D341Med (cell line): ENCODE data around the gene MKRN1.
"Not testable (repeated sequence)": the region's sequence is repeated elsewhere in the genome, so short reads cannot be mapped to it uniquely, and the experiment has no call there.

ENCODE experiments used
- DNase-seq: peaks from one replicate; pipeline ENCODE4 v3.0.0; 2012; ENCODE audit warnings: low spot score

MKRN1 gene

DNA sequence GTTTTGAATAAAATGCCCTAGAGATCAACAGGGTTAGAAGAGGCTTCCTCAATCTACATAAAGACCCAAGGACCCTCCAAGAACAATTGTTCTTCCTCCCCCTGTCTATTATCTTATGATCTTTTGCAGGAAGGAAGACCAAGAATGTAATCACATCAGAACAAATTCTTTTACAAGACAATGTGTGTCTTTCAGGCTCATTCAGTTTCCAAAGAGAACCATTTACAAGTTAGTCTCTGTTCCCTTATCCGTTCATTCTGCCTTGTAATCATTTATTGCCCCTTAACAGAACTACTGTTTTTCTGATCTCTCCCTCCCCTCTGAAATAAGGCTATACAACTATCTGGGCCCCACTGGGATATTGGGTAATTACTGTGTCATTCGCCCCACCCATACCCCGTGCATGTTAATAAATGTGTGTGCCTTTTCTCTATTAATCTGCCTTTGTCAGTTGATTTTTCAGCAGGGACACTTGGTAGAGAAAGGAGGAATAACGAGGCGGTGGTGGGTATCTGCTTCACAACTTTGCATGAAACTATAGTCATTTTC, 5.7 kb upstream of the MKRN1 start:
- DNase-seq = no peak

- DNase-seq = no peak
Observed at GRCh38 chr7:140484479-140484878, 5.2 kb upstream of the MKRN1 start.

- DNase-seq = no peak
Observed at GRCh38 chr7:140479739-140480084, 407 bp upstream of the MKRN1 start.

DNA sequence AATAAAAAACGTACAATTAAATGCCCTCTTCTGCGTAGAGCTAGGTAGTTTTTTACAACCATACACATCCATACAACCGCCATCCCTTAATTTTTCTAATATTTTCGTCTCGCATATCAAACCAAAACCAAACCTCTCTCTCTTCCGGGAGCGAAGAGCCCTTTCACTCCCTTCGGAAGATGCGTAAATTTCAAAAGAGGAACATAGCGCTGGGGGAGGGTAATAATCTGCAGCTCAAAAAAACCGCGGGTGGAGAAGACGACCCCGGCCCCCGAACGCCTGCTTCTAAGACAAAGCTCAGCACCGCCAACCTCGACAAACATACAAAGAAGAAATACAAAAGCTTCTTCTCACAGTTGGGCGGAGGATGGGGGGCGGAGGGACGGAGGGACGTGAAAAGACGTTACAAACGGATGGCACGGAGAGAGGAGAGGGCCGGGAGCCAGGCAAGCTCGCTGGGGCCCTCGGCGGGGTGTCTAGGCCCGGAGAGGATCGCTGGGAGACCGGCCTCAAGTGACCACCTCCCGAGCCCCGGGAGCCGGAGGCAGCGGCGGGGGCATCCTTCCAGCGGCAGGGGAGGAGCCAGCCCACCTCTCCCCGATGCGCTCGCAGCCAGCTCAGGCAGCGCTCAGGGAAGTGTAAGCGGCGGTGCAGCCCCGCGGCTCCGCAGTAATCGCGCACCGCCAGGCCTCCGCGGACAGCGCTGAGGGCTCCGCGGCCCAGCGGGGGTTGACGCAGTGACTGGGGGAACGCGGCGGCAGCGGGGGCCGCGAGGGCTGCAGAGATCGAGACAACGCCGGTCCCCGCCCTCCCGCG, 851 bp downstream of the MKRN1 start:
- DNase-seq = peak; percentile 79

- DNase-seq = no peak
Observed at GRCh38 chr7:140476698-140477261, 2.5 kb downstream of the MKRN1 start.

GRCh38 chr7:140475747-140476333, 3.5 kb downstream of the MKRN1 start:
- DNase-seq = peak; percentile 50

DNA sequence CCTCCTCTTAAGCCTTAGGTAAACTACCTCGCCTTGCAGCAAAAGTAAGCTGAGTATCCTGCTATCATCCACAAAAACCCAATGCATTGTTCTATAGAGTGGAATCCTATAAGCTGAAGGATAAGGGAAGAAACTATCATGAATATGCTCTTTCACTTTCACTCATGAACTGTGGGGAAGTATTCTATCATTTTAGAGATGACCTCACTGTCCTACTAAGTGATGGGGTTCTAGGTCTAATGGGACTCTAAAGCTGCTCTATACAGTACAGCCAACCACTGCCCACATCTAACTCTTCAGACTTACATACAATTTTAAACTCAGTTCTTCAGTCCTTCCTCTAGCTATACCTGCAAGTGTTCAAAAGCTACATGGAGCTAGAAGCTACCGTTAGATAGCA, 16.2 kb downstream of the MKRN1 start:
- DNase-seq = no peak

DNA sequence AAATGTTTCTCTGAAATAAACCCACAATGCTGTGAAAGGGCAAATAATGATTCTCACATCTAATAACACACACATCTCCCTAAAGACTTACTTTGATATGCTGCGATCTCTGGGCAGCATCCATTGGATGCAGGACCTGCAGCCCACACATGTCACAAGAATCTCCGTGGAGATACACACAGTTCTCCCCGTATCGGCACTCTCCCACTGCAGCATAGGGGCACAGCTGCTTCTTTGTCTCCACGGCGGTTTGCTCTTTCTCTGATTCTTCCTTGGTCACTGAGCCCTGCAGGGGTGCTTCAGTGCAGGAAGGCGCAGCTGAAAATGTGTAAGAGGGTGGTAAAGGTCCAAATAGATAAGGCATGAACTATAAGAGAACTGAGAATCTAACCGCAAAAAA, 20.4 kb downstream of the MKRN1 start:
- no peak for DNase-seq

DNA sequence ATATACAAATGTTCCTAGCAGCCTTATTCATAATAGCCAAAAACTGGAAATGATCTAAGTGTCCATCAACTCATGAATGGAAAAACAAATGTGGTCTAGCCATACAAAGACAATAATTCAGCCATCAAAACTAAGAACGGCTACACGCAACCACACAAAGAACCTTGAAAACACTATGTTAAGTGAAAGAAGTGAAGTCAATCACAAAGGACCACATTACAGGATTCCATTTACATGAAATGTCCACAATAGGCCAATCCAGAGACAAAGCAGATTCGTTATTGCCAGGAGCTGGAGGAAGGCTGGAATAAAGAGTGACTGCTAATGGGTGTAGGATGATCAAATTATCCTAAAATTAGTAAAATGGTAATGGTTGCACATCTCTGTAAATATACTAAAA, 21.1 kb downstream of the MKRN1 start:
- no peak for DNase-seq

DNA sequence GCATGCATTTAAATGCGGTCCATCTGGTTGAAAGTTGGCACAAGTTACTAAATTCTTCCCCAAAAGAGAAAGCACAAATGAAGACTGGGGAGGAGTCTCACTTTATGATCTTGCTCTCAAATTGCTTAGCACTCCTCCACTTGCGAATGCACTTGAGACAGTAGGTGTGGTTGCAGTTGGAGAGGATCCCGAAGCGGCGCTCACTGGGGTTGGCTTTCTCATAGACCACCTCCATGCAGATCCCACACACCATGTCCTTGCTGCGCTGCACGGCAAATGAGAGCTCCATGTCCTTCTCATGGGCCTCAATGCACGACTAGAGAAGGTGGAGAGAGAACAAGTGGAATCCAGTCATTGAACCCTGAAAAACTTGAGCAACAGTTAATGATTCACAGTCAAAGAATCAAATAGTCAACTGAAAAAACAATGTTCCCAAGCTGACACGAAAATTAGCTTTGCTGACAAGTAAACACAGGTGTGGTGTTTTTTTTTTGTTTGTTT, 22.7 kb downstream of the MKRN1 start:
- DNase-seq = no peak

GRCh38 chr7:140455743-140456142, 23.6 kb downstream of the MKRN1 start:
- no peak for DNase-seq

DNA sequence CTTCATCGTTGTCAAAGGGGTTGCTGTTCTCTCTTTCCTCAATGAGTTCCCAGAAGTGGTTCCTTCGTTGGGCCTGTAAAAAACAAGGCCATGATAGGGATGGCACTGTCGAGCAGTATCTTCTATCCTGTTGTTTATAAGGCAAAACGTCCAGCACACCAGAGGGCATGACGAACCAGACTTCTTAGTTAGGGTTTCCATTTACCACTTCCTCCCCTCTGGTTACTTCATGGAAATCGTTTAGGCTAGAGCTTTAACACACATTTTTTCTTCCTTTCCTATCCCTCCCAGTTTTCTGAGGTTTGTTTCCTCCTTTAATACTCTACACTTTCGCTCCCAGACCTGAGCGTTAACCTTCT, 24.7 kb downstream of the MKRN1 start:
- DNase-seq = no peak

DNA sequence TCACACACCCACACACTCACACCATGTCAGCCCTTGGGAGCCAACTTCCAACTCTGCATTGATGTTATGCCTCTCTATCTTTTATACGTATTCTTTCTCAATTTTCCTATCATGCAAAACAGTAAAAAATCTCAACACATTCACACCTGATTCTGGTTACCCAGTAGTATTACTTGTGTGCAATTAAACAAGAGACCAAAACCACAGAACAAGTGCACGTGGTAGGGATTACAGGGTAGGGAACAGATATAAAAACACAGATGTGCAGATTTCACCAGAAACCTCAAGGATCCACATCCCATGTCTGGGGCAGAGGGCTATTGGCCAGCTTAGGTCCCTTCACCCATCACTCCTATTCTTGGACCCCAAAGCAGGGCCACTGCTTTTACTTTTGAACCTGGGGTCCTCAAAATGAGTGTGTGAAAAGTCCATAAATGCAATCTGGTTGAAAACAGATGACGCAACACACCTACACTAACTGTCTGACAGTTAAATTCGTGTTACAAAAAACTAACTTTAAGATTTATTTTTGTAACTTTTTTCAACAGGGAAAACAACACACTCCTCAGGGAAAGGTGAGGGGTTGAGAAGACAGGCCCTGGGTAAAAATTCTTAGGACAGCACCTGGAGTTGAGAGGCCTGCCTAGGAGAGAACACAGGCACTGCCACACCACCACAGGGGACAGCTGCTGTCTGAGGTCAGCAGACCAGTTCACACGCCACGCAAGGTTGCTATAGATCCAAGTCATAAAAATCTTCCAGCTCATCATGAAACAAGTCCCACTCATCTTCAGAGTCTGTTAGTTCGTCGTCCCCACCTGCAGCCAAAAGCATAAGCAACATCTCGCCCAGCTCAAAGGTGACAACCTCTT, 25.3 kb downstream of the MKRN1 start:
- DNase-seq = not testable (repeated sequence)

DNA sequence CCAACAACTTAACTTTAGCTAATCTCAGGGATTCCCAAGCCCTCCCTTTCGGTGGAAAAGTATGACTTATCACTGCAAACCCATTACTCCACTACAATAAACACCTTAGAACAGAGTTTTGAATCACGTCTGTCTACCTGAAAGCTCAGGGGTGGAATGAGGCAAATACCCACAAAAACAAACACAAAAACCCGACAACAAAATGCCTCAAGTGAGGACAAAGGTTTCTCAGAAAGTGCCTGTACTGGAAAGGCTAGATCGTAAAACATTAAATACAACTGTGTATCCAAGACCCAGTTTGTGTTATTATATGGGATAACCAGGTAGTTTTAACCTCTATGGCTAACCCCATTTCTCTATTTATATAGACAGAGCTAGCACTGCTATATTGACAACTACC, 26.0 kb downstream of the MKRN1 start:
- DNase-seq = no peak

DNA sequence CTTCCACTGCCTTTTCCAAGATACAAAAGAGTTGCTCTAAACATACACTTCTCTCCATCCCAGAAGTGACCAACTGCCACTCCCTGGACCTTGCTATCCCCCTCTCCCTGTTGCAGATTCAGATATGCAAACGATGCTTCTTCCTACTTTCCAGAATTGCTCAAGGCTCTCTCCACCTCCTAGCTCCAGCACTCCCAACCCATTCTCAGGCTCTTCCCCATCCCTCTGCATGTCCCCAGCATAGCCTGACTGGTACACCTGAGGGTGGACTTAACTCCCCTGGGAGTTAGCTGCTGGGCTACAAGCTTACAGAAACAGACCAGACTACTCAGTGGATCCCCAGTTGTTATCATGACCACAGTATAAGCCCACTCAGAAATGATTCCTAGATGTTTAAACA, 27.6 kb downstream of the MKRN1 start:
- no peak for DNase-seq

- no peak for DNase-seq
Observed at GRCh38 chr7:140448781-140449480, 30.4 kb downstream of the MKRN1 start.

DNA sequence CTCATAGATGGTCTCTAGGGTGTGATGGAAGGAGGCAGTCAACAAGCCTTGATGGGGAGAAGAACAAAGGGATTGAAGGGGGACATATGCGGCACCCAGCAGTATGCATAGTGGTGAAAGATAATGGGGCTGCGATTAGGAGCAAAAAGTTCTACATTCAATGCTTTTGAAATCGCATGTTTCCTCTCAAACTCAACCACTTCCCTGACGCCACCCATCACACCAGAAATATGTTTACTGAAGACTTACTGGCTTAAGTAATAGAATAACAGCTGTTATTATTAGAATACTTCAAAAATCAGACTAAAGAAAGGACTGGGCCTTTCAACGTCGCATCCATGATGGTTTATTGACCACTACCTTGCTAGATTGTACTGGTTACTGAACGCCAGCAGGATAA, 31.5 kb downstream of the MKRN1 start:
- DNase-seq = no peak

- no peak for DNase-seq
Observed at GRCh38 chr7:140446467-140446866, 32.8 kb downstream of the MKRN1 start.

- DNase-seq = no peak
Observed at GRCh38 chr7:140441519-140441918, 37.8 kb downstream of the MKRN1 start.

DNA sequence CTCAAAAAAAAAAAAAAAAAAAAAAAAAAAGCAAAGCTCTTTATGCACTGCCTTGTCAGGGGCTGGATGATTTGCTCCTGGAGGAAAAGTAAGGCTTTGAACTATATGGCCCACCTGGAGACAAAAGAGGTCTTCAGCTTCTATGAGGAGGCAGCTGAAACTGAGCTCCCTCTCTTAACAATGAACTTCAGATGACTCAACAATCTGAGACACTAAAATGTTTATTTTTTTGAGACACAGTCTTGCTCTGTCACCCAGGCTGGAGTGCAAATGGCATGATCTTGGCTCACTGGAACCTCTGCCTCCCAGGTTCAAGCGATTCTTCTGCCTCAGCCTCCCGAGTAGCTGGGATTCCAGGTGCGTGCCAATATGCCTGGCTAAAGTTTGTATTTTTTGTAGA, 38.7 kb downstream of the MKRN1 start:
- DNase-seq = no peak

DNA sequence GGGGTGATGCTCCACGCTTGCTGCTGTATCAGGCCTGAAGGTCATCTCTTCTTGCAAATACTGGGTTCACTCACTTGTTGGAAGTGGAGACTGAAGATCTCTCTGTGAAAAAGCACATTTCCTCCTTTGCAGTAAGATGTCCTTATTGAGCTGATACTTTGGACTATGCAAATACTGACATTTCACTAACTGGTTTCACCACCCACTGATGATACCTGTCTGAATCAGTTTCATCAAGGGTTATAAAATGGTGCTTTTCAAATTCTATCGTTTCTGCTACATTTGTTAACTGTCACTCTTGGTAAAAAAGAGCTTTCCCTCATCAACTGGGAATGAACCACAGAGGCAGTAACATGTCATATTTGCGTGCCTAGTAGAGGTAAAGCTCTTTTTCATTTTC, 39.9 kb downstream of the MKRN1 start:
- no peak for DNase-seq
